PC-9 (cell line): ENCODE results near the gene FRZB. TPM values are rescaled to one million over a fixed set of nuclear protein-coding genes. Genes with fewer than 3 reads are reported as not detected.

Experiments used
- BruUV-seq: library from RNA; stranded (reverse); fragments of 400-500 nt; replicated peaks from 2 replicates; lab custom pipeline; 2021; lab: Mats Ljungman, UMichigan
- CTCF ChIA-PET: fragments of 300-600 bp; sonication (Branson Sonifier 250); formaldehyde crosslinking; loops from one replicate; lab custom pipeline; 2022; ENCODE audit warnings: antibody characterized with exemption; lab: Charles Lee
- POLR2A ChIA-PET: fragments of 300-600 bp; sonication (Branson Sonifier 250); formaldehyde crosslinking; loops from one replicate; lab custom pipeline; 2022; ENCODE audit warnings: antibody characterized with exemption; ENCODE audit not compliant: unreplicated experiment; lab: Charles Lee
- DNase-seq, 2 experiments: peaks; one replicate each; pipeline versions ENCODE4 v3.0.0 to v3.0.0-alpha.2; 2015 to 2022; ENCODE audit warnings: mixed read lengths in 1 of 2
- H2AFZ ChIP-seq: fragments of 200-600 bp; sonication (generic); 2 replicates; pipeline ENCODE4 v1.8.1; 2017; ENCODE audit warnings: antibody characterized with exemption
- H3F3A ChIP-seq: fragments of 200-600 bp; sonication (generic); 2 replicates; pipeline ENCODE4 v1.8.1; 2017; ENCODE audit warnings: antibody characterized with exemption, mild to moderate bottlenecking, low read depth; ENCODE audit not compliant: insufficient read depth
- H3K27ac ChIP-seq: fragments of 200-600 bp; sonication (generic); 2 replicates; pipeline ENCODE4 v1.6.1; 2016; ENCODE audit warnings: mixed run types
- H3K27me3 ChIP-seq: fragments of 200-600 bp; sonication (generic); 2 replicates; pipeline ENCODE4 v1.6.1; 2016; ENCODE audit warnings: low read depth, mixed run types; ENCODE audit not compliant: insufficient read depth
- H3K36me3 ChIP-seq: fragments of 200-600 bp; sonication (generic); 2 replicates; pipeline ENCODE4 v1.6.1; 2016; ENCODE audit warnings: low read depth, mixed run types
- H3K4me1 ChIP-seq: fragments of 200-600 bp; sonication (generic); replicated peaks from 2 replicates; pipeline ENCODE4 v1.6.1; 2016; ENCODE audit warnings: mixed run types; ENCODE audit not compliant: insufficient read depth
- H3K4me2 ChIP-seq: fragments of 200-600 bp; sonication (generic); 2 replicates; pipeline ENCODE4 v1.6.1; 2017; ENCODE audit warnings: mixed run types
- H3K4me3 ChIP-seq: fragments of 200-600 bp; sonication (generic); 2 replicates; pipeline ENCODE4 v1.6.1; 2016; ENCODE audit warnings: mixed run types
- H3K79me2 ChIP-seq: fragments of 200-600 bp; sonication (generic); 2 replicates; pipeline ENCODE4 v1.6.1; 2017; ENCODE audit warnings: low read depth, mixed run types
- H3K9me2 ChIP-seq: fragments of 200-600 bp; sonication (generic); 2 replicates; pipeline ENCODE4 v1.8.1; 2017; ENCODE audit warnings: mild to moderate bottlenecking; ENCODE audit not compliant: insufficient read depth
- H3K9me3 ChIP-seq: fragments of 200-600 bp; sonication (generic); 2 replicates; pipeline ENCODE4 v1.8.1; 2016; ENCODE audit warnings: low read depth; ENCODE audit not compliant: insufficient read depth
- H4K20me1 ChIP-seq: fragments of 200-600 bp; sonication (generic); 2 replicates; pipeline ENCODE4 v1.8.1; 2017; ENCODE audit not compliant: insufficient read depth
- EZH2 ChIP-seq: fragments of 200-600 bp; sonication (generic); IDR thresholded peaks from 2 replicates; pipeline ENCODE4 v1.8.0; 2017; ENCODE audit warnings: antibody characterized with exemption, low read depth
- intact Hi-C: fragments of 100-400 bp; cut with micrococcal nuclease; formaldehyde crosslinking; loops from one replicate; pipeline ENCODE4 v1.10.0; 2022; ENCODE audit not compliant: unreplicated experiment
- total RNA-seq: library from RNA; stranded (reverse); gene quantifications from 2 replicates; pipeline ENCODE4 v1.2.3, GENCODE V29; 2021
- TF ChIP-seq, protein P1 (sequence below): fragments of 200-600 bp; sonication (generic); conservative IDR thresholded peaks from 2 replicates; pipeline ENCODE4 v1.6.1; 2017; ENCODE audit warnings: mixed run types, antibody characterized with exemption, mild to moderate bottlenecking, moderate library complexity

FRZB gene
- total RNA-seq, 1 experiment from 2014 or later: 0.15 TPM

DNA sequence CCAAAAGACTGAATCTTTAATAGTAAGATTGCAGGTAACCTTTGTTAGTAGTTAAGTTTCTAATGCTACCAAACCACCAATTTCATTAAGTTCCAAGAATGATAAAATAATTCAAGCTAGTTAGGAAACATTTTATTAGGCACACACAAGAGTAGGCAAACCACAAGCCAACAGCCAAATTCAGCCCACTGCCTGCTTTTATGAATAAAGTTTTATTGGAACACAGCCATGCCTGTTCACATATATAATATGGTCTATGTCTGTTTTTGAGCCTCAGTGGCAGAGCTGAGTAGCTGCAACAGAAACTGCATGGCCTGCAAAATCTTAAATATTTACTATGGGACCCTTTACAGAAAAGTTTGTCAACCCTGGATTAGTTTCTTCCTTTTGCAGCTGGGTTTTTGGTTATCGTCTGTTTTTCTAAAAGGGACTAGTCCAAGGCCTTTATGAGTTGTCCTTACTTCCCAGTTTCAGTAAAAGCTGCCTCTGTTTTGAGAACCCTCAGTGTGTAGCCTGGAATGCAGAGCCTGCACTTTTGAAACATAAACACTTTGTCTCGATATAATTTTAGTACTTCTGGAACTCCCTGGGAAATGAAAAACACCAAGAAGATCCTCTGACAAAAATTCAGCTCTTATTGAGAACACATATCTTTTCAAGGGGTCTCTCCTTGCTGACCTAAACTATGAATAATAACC, 39.1 kb downstream of the FRZB start:
- Histone ChIP-seq H3K4me3 (no peak overlapping the region), H3F3A (no peaks in the 10 kb centered on the region), H3K27me3 (no peaks in the 10 kb centered on the region), H3K9me3 (no peaks in the 10 kb centered on the region), H3K9me2 (no peaks in the 10 kb centered on the region), H3K27ac (no peak overlapping the region), H3K36me3 (no peaks in the 10 kb centered on the region), H3K4me2 (no peak overlapping the region), H3K79me2 (no peaks in the 10 kb centered on the region), H3K4me1 (no peaks in the 10 kb centered on the region), H4K20me1 (no peaks in the 10 kb centered on the region), H2AFZ (no peak overlapping the region; the same call in 1 of the 2 replicates)
- no peak for DNase-seq
- TF ChIP-seq, protein P1, sequence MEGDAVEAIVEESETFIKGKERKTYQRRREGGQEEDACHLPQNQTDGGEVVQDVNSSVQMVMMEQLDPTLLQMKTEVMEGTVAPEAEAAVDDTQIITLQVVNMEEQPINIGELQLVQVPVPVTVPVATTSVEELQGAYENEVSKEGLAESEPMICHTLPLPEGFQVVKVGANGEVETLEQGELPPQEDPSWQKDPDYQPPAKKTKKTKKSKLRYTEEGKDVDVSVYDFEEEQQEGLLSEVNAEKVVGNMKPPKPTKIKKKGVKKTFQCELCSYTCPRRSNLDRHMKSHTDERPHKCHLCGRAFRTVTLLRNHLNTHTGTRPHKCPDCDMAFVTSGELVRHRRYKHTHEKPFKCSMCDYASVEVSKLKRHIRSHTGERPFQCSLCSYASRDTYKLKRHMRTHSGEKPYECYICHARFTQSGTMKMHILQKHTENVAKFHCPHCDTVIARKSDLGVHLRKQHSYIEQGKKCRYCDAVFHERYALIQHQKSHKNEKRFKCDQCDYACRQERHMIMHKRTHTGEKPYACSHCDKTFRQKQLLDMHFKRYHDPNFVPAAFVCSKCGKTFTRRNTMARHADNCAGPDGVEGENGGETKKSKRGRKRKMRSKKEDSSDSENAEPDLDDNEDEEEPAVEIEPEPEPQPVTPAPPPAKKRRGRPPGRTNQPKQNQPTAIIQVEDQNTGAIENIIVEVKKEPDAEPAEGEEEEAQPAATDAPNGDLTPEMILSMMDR: no peak
- TF ChIP-seq EZH2: no peak
- intact Hi-C loops: no loop called here
- POLR2A ChIA-PET: no interaction called here
- no TSS peak for BruUV-seq
- CTCF ChIA-PET: no interaction called here

DNA sequence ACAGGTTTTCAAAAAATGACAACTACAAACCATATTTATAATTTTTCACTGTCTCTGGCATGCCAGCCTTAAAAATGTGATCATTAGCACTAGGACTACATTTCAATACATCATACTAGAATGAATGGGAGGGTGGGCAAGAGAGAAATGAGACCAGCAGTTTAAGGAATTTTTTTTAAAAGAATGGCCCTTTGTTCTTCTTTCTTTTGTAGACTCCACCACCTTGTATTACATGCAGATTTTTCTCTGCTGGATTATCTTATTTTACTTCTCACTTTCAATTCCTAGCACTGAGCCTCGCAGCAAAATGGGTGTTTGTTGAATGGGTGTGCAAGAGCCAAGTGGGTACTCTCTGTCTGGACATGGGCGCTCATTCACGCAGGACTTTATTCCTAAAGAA, 39.9 kb downstream of the FRZB start:
- no peak overlapping the region for H3K27ac ChIP-seq
- H2AFZ ChIP-seq: no peak overlapping the region; the same call in 1 of the 2 replicates
- H3K79me2 ChIP-seq: no peaks in the 10 kb centered on the region
- no peaks in the 10 kb centered on the region for H3K36me3 ChIP-seq
- no peaks in the 10 kb centered on the region for H3K9me2 ChIP-seq
- H3K9me3 ChIP-seq: no peaks in the 10 kb centered on the region
- ChIA-PET POLR2A (interaction anchor here (0.6 kb wide), 1 partner anchor 19 kb away, joined by 4 read pairs; no protein-coding TSS in a partner anchor), CTCF (no interaction called here)
- no peaks in the 10 kb centered on the region for H3K4me1 ChIP-seq
- DNase-seq: no peak
- no peak overlapping the region for H3K4me3 ChIP-seq
- intact Hi-C loops: no loop called here
- H3F3A ChIP-seq: no peaks in the 10 kb centered on the region
- TF ChIP-seq EZH2: no peak
- TF ChIP-seq, protein P1: no peak
- H3K27me3 ChIP-seq: no peaks in the 10 kb centered on the region
- BruUV-seq: no TSS peak
- H3K4me2 ChIP-seq: no peak overlapping the region
- no peaks in the 10 kb centered on the region for H4K20me1 ChIP-seq

DNA sequence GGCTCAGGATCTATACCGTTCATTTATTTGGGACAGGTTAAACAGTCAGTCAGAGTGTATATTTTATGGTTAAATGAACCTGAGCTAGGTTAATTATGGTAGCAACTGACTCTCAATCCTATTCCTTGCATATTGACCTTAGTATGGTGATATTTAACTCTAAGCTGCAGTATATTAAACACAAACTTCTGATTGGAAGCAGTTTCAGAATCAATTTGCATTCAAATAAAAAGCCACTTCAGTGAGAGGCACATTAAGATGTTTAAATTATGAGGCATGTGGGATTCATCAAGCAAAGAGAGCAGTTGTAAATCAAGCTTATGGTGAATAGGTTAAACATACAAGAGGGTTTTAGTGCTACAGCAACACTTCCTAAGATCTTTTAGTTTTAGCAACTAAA, 40.4 kb downstream of the FRZB start:
- intact Hi-C loops: no loop called here

More for the DNA sequence above, 40.4 kb downstream of the FRZB start:
- Histone ChIP-seq H3K36me3 (no peaks in the 10 kb centered on the region), H3K9me3 (no peaks in the 10 kb centered on the region), H3K27me3 (no peaks in the 10 kb centered on the region), H3K4me3 (no peak overlapping the region), H3K27ac (no peak overlapping the region), H3F3A (no peaks in the 10 kb centered on the region), H2AFZ (no peak overlapping the region), H3K4me1 (no peaks in the 10 kb centered on the region), H4K20me1 (no peaks in the 10 kb centered on the region), H3K9me2 (no peaks in the 10 kb centered on the region), H3K4me2 (no peak overlapping the region), H3K79me2 (no peaks in the 10 kb centered on the region)
- TF ChIP-seq, protein P1: no peak
- no peak for TF ChIP-seq EZH2
- no peak for DNase-seq
- POLR2A ChIA-PET: interaction anchor here (0.6 to 0.7 kb wide), 2 partner anchors 20 to 253 kb away, joined by 4 to 30 read pairs; partner anchors contain the start of gene DUSP19
- BruUV-seq: no TSS peak
- CTCF ChIA-PET: interaction anchor here (0.7 kb wide), 1 partner anchor 18 kb away, joined by 3 read pairs; no protein-coding TSS in a partner anchor
